ENCODE data around the gene POMT1. TPM values are rescaled to one million over a fixed set of nuclear protein-coding genes. Genes with fewer than 3 reads are reported as not detected.

POMT1 gene
- total and polyA plus RNA-seq, 2 experiments from 2014 or later = 20.2 to 32.4 TPM

DNA sequence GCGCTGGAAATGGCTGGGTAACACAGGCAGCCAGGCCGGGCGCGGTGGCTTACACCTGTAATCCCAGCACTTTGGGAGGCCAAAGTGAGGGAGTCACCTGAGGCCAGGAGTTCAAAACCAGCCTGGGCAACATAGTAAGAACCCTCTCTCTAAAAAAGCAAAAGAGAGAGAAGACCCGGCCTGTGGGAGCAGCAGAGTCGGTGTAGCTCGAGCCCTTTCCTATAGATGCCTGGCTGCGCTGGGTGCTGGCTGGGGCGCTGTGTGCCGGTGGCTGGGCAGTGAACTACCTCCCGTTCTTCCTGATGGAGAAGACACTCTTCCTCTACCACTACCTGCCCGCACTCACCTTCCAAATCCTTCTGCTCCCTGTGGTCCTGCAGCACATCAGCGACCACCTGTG is 19.1 kb downstream of the POMT1 start:
- Histone ChIP-seq H3K27ac (ENCODE audit: low read depth) (no peak overlapping the region), H3K36me3 (ENCODE audit: insufficient read depth) (peaks cover 6% of the 10 kb centered on the region; the same call in 1 of the 2 replicates), H3K79me2 (replicated peaks; ENCODE audit: insufficient read depth) (no peaks in the 10 kb centered on the region), H3K4me1 (ENCODE audit: insufficient read depth) (no peaks in the 10 kb centered on the region), H4K20me1 (replicated peaks; ENCODE audit: insufficient read depth) (no peaks in the 10 kb centered on the region; the same call in 1 of the 2 replicates), H2AFZ (no peak overlapping the region), H3K27me3 (ENCODE audit: insufficient read depth) (no peaks in the 10 kb centered on the region), H3F3A (replicated peaks; ENCODE audit: low read depth) (peaks cover 9% of the 10 kb centered on the region; the same call in 1 of the 2 replicates), H3K9me2 (ENCODE audit: insufficient read depth) (no peaks in the 10 kb centered on the region), H3K4me2 (no peak overlapping the region), H3K4me3 (no peak overlapping the region)
- Mint-ChIP-seq H3K27me3 (ENCODE audit: insufficient read depth, low read depth, poor library complexity) (peaks cover 17% of the 10 kb centered on the region), H3K4me3 (no peak overlapping the region), H3K27ac (no peak overlapping the region), H3K9me3 (no peaks in the 10 kb centered on the region), H3K4me1 (no peaks in the 10 kb centered on the region), H3K36me3 (ENCODE audit: low read depth) (peaks cover 71% of the 10 kb centered on the region)
- no peak for DNase-seq (ENCODE audit: low spot score)
- no peak for ATAC-seq
- TF ChIP-seq, protein P1, sequence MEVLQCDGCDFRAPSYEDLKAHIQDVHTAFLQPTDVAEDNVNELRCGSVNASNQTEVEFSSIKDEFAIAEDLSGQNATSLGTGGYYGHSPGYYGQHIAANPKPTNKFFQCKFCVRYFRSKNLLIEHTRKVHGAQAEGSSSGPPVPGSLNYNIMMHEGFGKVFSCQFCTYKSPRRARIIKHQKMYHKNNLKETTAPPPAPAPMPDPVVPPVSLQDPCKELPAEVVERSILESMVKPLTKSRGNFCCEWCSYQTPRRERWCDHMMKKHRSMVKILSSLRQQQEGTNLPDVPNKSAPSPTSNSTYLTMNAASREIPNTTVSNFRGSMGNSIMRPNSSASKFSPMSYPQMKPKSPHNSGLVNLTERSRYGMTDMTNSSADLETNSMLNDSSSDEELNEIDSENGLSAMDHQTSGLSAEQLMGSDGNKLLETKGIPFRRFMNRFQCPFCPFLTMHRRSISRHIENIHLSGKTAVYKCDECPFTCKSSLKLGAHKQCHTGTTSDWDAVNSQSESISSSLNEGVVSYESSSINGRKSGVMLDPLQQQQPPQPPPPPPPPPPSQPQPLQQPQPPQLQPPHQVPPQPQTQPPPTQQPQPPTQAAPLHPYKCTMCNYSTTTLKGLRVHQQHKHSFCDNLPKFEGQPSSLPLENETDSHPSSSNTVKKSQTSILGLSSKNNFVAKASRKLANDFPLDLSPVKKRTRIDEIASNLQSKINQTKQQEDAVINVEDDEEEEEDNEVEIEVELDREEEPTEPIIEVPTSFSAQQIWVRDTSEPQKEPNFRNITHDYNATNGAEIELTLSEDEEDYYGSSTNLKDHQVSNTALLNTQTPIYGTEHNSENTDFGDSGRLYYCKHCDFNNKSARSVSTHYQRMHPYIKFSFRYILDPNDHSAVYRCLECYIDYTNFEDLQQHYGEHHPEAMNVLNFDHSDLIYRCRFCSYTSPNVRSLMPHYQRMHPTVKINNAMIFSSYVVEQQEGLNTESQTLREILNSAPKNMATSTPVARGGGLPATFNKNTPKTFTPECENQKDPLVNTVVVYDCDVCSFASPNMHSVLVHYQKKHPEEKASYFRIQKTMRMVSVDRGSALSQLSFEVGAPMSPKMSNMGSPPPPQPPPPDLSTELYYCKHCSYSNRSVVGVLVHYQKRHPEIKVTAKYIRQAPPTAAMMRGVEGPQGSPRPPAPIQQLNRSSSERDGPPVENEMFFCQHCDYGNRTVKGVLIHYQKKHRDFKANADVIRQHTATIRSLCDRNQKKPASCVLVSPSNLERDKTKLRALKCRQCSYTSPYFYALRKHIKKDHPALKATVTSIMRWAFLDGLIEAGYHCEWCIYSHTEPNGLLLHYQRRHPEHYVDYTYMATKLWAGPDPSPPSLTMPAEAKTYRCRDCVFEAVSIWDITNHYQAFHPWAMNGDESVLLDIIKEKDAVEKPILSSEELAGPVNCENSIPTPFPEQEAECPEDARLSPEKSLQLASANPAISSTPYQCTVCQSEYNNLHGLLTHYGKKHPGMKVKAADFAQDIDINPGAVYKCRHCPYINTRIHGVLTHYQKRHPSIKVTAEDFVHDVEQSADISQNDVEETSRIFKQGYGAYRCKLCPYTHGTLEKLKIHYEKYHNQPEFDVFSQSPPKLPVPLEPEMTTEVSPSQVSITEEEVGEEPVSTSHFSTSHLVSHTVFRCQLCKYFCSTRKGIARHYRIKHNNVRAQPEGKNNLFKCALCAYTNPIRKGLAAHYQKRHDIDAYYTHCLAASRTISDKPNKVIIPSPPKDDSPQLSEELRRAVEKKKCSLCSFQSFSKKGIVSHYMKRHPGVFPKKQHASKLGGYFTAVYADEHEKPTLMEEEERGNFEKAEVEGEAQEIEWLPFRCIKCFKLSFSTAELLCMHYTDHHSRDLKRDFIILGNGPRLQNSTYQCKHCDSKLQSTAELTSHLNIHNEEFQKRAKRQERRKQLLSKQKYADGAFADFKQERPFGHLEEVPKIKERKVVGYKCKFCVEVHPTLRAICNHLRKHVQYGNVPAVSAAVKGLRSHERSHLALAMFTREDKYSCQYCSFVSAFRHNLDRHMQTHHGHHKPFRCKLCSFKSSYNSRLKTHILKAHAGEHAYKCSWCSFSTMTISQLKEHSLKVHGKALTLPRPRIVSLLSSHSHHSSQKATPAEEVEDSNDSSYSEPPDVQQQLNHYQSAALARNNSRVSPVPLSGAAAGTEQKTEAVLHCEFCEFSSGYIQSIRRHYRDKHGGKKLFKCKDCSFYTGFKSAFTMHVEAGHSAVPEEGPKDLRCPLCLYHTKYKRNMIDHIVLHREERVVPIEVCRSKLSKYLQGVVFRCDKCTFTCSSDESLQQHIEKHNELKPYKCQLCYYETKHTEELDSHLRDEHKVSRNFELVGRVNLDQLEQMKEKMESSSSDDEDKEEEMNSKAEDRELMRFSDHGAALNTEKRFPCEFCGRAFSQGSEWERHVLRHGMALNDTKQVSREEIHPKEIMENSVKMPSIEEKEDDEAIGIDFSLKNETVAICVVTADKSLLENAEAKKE (CRISPR knock-in tag; IDR thresholded peaks at IDR 0.05) = no peak
- TF ChIP-seq EZH2 (IDR thresholded peaks at IDR 0.05; ENCODE audit: low read depth, unreplicated experiment) = no peak
- no peak for TF ChIP-seq ZNF114 (CRISPR knock-in tag; IDR thresholded peaks at IDR 0.05)
- TF ChIP-seq STAT1 (IDR thresholded peaks at IDR 0.05; ENCODE audit: unreplicated experiment) = no peak
- TF ChIP-seq, protein P2, sequence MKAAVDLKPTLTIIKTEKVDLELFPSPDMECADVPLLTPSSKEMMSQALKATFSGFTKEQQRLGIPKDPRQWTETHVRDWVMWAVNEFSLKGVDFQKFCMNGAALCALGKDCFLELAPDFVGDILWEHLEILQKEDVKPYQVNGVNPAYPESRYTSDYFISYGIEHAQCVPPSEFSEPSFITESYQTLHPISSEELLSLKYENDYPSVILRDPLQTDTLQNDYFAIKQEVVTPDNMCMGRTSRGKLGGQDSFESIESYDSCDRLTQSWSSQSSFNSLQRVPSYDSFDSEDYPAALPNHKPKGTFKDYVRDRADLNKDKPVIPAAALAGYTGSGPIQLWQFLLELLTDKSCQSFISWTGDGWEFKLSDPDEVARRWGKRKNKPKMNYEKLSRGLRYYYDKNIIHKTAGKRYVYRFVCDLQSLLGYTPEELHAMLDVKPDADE (IDR thresholded peaks at IDR 0.05) = no peak
- TF ChIP-seq EZH2phosphoT487 (IDR thresholded peaks at IDR 0.05; ENCODE audit: unreplicated experiment) = no peak
- TF ChIP-seq CREB1 (CRISPR knock-in tag; IDR thresholded peaks at IDR 0.05; ENCODE audit: low read depth) = no peak
- TF ChIP-seq, protein P3, sequence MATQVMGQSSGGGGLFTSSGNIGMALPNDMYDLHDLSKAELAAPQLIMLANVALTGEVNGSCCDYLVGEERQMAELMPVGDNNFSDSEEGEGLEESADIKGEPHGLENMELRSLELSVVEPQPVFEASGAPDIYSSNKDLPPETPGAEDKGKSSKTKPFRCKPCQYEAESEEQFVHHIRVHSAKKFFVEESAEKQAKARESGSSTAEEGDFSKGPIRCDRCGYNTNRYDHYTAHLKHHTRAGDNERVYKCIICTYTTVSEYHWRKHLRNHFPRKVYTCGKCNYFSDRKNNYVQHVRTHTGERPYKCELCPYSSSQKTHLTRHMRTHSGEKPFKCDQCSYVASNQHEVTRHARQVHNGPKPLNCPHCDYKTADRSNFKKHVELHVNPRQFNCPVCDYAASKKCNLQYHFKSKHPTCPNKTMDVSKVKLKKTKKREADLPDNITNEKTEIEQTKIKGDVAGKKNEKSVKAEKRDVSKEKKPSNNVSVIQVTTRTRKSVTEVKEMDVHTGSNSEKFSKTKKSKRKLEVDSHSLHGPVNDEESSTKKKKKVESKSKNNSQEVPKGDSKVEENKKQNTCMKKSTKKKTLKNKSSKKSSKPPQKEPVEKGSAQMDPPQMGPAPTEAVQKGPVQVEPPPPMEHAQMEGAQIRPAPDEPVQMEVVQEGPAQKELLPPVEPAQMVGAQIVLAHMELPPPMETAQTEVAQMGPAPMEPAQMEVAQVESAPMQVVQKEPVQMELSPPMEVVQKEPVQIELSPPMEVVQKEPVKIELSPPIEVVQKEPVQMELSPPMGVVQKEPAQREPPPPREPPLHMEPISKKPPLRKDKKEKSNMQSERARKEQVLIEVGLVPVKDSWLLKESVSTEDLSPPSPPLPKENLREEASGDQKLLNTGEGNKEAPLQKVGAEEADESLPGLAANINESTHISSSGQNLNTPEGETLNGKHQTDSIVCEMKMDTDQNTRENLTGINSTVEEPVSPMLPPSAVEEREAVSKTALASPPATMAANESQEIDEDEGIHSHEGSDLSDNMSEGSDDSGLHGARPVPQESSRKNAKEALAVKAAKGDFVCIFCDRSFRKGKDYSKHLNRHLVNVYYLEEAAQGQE (IDR thresholded peaks at IDR 0.05; ENCODE audit: unreplicated experiment) = no peak
- TF ChIP-seq NANOG (IDR thresholded peaks at IDR 0.05; ENCODE audit: borderline replicate concordance) = no peak
- no peak for TF ChIP-seq ZNF331 (CRISPR knock-in tag; IDR thresholded peaks at IDR 0.05; ENCODE audit: low read depth)
- TF ChIP-seq POLR2AphosphoS5 (IDR thresholded peaks at IDR 0.05; ENCODE audit: low read depth) = no peak
- TF ChIP-seq, protein P4, sequence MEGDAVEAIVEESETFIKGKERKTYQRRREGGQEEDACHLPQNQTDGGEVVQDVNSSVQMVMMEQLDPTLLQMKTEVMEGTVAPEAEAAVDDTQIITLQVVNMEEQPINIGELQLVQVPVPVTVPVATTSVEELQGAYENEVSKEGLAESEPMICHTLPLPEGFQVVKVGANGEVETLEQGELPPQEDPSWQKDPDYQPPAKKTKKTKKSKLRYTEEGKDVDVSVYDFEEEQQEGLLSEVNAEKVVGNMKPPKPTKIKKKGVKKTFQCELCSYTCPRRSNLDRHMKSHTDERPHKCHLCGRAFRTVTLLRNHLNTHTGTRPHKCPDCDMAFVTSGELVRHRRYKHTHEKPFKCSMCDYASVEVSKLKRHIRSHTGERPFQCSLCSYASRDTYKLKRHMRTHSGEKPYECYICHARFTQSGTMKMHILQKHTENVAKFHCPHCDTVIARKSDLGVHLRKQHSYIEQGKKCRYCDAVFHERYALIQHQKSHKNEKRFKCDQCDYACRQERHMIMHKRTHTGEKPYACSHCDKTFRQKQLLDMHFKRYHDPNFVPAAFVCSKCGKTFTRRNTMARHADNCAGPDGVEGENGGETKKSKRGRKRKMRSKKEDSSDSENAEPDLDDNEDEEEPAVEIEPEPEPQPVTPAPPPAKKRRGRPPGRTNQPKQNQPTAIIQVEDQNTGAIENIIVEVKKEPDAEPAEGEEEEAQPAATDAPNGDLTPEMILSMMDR (conservative IDR thresholded peaks at IDR 0.05; ENCODE audit: low read depth in 2 of 2) = no peak
- no peak for TF ChIP-seq JUNB (IDR thresholded peaks at IDR 0.05; ENCODE audit: unreplicated experiment)

All from GM23338 (cell line).